ENCODE measurements around the gene KAT5.

GRCh38 chr11:65713212-65713969 lies 1.3 kb downstream of the KAT5 start:
- no peak for TF ChIP-seq CTCF (IDR thresholded peaks at IDR 0.05)
- no peak for TF ChIP-seq POLR2A (IDR thresholded peaks at IDR 0.05)

All from body of pancreas (tissue), 4 donors.